ENCODE results near the gene DCAF8L2.
"Not testable (repeated sequence)": the region's sequence is repeated elsewhere in the genome, so short reads cannot be mapped to it uniquely, and the experiment has no call there.

Gene DCAF8L2

DNA sequence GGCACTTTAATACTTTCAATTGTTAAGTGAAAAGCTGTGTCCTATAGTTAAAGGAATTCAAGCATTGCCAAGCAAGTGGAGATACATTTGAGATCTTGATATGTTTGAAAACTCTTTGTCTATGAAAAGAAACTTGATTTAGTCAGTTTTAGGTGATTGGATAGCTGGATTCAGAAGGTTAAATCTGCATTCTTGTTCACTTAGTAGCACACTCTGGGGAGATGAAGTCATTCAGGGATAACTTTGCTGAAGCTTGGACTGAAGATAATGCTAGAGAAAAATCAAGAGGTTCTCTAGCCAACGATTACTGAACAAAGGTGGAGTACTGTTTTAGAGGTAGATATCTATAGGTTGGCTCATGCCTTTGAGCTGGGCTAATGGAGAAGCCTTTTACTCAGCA, 90.6 kb downstream of the DCAF8L2 start:
- DNase-seq = no peak

DNA sequence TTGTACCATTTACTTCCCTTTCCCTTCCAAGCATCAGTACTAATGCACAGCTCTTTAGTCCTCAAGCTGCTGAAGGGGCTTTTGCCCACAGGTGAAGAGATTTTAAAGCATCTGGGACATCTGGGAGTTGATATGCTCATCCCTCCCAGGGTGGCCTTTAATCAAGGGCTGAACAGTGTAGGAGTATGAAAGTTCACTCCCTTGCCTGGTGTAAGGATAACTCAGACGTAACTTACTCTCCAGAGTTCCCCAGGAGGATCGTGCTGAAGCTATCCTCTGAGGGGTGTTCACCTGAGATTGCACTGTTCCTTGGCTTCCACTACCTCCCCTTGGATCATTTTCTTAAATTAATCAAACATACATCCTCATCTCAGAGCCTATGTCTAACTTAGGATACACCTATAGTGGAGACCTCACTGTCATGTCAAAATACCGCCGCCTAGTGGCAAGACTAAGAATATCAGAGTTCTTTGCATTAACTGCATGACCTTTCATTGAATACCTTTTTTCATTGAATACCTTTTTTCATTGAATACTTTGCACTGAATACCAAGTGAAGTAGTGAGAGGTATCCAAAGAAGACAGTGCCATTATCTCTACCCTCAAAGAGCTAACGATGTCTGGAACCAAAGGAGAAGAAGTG, 93.5 kb downstream of the DCAF8L2 start:
- not testable (repeated sequence) for DNase-seq

DNA sequence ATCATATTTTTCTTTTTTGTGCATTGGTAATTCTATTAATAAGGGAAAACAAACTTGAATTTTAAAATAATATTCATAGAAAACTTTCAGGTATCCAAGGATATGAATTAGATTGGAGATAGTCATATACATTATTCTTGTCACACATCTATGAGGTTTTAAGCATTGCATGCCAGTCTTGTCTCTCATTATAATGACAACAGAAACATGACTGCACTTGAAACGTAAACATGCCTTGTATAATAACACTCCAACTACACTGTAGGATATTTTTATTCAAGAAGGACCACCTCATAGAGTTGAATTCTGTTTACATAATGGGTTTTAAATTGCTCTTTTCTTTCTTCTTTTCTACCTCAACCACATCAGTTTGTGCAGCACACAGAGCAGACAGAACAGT, 104.5 kb downstream of the DCAF8L2 start:
- DNase-seq = no peak

DNA sequence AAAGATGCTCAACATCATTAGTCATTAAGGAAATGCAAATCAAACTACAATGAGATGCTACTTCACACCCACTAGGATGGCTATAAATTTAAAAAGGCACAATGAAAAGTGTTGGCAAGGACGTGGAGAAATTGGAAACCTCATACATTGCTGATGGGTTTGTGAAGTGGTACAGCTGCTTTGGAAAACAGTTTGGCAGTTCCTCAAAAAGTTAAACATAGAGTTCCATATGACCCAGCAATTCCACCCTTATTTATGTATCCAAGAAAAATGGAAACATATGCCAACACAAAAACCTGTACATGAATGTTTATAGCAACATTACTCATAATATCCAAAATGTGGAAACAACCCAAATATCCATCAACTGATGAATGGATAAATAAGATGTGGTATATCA, 116.4 kb downstream of the DCAF8L2 start:
- no peak for DNase-seq

DNA sequence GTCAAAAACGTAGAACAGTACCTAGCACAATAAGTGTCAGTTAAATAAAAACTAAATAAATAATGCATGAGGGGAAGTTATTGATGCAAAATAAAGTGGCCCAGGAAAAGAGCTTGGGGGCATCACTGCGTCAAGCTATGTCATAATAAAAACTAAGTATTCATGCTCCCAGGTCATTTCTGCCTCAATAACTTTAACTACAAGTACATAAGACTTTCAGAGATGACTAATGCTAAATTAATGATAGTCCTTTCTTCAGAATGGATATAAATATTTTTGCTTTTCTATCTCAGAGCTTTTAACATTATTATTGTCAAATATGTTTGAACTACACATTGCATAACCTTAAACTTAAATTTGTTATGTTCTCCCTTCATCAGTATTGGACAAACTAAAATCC, 125.5 kb downstream of the DCAF8L2 start:
- DNase-seq = no peak

DNA sequence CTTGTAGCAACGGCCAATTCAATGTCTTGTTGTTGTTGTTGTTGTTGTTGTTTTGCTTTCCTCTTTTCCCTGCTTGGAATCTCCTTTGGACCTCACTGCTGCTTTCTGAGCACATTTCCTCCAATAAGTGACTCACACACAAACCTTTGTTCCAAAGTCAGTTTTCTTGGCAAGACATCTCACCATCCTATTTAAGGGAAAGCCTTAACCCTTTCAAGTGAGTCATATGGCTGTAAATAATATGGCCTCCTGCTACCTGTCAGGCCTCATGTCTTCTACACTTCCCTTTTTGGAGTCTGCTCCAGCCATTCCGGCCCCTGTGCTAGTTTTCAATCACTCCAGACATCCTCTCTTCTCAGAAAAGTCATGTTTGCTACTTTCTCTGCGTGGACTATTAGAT, 138.1 kb downstream of the DCAF8L2 start:
- no peak for DNase-seq

DNA sequence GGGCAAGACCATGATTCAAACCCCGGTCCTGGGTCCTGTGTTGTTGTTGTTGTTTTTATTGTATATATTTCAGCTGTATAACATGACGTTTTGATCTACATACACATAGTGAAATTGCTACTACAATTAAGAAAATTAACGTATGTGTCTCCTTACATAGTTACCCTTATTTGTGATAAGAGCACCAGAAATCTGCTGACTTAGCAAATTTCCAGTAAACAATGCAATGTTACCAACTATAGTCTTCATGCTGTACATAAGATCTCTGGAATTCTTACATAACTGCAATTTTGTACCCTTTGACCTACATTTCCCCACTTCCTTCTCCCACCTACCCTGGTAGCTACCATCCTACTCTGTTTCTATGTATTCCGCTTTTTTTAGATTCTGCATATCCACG, 141.8 kb downstream of the DCAF8L2 start:
- no peak for DNase-seq

DNA sequence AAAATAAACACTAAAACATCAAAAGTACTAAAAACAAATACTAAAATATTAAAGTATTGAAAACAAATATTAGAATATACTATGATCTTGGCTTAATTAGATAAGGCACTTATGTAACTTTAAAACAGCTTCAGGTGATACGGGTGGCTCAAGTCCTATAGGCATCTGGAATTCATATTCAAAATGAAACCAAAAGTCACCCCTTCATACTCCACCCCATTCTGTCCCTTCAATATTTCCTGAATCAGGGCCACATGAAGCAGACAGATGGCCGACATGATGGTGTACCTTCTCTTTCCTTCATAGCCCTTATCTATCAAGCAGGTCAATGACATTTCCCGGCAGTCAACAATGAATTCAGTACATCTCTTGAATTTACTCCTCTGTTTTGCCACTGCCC, 145.8 kb downstream of the DCAF8L2 start:
- DNase-seq = no peak

DNA sequence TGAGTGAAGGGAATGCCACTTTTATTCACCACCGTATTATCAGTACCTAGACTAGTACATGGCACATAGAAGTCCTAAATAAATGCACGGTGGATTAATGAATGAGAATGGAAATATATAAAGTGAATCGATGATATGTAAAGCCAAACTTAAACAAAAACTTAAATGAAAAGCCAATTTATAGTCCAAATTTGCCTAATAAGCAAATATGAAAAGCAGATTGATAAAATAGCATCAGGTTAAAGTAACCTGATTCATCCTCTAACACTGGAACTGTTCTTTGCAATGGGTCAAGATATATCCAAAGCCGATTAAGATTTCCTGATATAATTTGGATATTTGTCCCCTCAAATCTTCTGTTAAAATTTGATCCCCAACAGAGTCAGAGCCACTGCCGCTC, 150.8 kb downstream of the DCAF8L2 start:
- no peak for DNase-seq

DNA sequence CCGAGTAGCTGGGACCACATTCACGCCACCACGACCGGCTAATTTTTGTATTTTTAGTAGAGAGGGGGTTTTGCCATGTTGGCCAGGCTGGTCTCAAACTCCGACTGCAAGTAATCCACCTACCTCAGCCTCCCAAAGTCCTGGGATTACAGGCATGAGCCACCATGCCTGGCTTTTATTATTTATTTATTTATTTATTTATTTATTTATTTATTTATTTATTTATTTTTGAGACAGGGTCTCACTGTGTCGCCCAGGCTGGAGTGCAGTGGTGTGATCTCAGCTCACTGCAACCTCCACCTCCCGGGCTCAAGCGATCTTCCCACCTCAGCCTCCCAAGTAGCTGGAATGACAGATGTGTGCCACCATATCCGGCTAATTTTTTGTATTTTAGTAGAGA, 153.4 kb downstream of the DCAF8L2 start:
- not testable (repeated sequence) for DNase-seq

DNA sequence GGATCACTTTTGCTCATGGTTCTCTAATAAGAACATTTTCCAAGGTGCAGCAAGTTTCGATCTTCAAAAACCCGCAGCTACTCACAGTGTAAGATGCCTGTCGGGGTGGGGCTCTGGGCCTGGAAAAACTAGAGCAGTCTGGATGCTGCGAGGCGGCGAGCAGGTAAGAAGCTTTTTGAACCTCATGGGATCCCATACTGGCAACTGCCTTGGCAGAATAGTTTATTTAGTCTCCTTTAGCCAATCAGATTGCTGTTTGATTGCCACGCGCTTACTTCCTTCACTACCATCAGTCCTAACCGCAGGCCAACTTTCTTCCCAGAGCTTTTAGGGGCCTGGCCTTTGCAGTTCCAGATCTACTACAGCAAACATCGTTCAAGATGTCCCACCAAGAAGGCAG, 156.4 kb downstream of the DCAF8L2 start:
- no peak for DNase-seq

DNA sequence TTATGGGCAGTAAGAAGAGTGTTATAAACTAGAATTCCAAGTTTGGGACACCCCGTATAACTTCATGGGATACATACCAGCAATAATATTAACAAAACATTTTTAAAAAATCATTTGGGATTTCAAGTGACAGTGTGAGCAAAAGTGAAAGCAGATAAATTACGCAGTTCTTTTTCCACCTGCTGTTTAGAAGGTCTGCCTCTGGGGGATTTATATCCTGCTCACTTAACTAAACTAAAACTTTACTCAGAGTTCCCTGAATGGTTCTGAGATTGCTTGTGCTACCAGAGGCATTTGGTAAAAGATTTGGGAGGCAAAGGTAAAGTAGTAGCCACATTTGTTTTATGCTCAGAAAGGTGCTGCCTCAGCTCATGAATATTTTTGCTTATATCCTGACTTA, 160.2 kb downstream of the DCAF8L2 start:
- DNase-seq = not testable (repeated sequence)

DNA sequence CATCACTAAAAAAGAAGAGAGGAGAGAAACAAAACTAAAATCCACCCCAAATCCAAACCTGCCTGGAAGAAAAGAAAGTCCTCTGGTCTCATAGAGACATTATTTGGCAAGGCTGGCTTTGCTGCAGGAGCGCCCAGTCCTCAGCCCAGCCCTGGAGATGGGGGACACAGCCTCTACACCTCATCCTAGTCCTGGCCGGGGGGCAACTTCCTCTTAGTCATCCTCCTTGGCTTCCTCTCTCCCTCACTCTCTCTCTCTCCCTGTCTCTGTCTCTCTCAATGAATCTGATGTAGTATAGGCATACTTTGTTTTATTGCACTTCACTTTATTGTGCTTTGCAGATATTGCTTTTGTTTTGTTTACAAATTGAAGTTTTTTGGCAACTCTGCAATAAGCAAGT, 161.8 kb downstream of the DCAF8L2 start:
- DNase-seq = no peak

DNA sequence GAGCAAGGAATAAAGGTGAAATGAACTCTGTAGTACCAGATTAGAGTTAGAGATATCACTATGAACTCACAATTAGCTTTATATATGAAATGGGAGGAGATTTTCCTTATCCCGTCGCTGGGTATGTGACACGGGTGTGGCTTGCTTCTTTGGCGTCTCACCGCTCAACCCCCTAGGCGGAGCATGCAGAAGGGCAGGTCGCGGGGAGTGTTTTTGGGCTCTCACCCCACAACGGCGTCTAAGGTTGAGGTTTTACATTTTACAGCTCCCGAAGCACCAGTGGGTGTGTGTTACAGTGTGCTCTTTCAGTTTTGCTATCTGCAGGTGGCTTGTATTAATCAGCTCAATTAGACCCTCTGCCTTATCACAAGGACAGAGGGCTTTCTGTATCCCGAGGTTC, 175.6 kb downstream of the DCAF8L2 start:
- no peak for DNase-seq

DNA sequence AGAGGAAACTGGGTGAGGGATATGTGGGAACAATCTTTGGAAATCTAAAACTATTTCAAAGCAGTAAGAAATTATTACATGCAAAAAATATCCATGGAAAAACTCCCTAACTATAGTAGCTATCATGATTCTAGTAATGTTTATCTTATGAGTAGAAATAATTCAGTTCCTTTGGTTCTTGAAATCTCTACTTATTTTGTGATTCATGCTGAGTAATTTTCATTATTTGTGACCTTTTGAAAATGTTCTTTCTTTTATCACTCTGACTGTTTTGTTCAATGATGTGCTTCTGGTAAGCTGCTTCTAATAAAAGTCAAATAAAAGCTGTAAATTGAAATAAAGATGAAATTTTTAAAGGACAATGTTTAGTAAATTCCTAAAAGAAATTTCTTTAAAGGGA, 177.2 kb downstream of the DCAF8L2 start:
- DNase-seq = no peak

DNA sequence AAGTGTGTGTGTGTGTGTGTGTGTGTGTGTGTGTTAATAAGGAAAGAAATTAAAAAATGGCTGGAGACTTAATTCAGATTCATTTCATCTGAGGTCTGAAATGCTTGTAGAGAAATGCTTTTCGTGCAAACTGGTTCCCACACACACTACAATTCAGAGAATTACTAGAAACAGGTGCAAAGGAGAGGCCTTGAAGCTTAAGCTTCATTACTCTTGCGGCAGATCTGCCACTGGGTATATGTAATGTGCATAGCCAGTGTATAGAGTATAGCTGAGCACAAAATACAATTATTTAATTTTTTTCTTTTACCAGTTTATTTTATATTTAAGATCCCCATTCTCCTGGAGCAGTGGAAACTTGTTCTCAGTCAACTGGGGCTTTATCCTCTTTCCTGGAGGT, 185.8 kb downstream of the DCAF8L2 start:
- no peak for DNase-seq

DNA sequence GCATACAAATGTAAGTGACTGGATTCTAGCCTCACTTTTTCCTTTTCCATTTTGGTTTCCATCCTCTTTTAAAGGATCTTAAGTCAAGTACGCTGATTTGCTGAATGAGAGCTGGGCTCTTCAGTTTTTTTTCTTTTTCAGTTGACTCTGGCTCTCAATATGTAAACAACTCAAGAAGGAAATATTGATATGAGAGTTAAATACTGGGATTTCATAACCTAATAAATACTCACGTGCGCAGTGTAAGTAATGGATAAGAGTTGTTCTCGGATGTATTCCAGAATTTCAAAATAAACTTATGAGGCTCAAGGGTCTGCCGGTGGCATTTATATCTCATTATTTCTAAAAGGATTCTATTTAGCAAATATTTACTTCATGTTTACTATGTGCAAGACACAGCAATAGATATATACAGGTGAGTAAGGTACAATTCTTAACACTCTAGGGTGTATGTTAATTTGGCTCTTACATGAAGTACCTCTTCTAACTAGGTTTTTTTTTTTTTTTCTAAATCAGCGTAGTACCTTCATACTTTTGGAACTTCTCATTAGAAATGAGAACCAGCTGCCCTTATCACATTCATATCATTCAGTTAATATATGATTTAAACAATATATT, 206.6 kb downstream of the DCAF8L2 start:
- no peak for DNase-seq

DNA sequence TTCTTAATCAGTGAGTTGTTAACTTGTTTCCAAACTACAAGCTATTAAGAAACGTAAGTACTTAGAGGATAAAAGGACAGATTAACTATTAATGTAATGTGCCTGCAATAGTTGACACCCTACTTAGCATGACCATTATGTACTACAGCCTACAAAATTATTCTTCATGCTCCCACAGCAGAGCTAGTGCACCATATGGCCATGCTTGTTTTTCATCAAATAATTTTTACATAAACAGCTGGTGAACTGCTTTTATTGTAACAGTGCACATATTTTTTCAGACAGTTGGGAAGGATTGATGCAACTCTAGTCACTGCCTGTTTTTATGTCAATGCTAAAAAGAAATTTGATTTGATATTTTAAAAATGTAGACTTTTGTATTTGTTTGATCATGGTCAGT, 207.4 kb downstream of the DCAF8L2 start:
- DNase-seq = no peak
